ENCODE data around the gene FSIP1. TPM values are rescaled to one million over a fixed set of nuclear protein-coding genes. Genes with fewer than 3 reads are reported as not detected.

FSIP1 gene
- total RNA-seq, 1 donor from 2014 or later, result 2.5 TPM

GRCh38 chr15:39582977-39583595, 199.6 kb downstream of the FSIP1 start:
- H3K79me2 ChIP-seq (ENCODE audit: low read depth), result peaks cover 8% of the 10 kb centered on the region
- no peaks in the 10 kb centered on the region for H3F3A ChIP-seq (ENCODE audit: low read depth)
- H3K9me3 ChIP-seq (ENCODE audit: low read depth), result no peaks in the 10 kb centered on the region
- no peak overlapping the region for H3K9ac ChIP-seq
- Mint-ChIP-seq H3K4me3 (peak overlapping the region; percentile 76), H3K4me1 (peaks cover 39% of the 10 kb centered on the region), H3K36me3 (peaks cover 22% of the 10 kb centered on the region), H3K27ac (no peak overlapping the region), H3K27me3 (ENCODE audit: insufficient read depth, low read depth) (peaks cover 7% of the 10 kb centered on the region), H3K9me3 (no peaks in the 10 kb centered on the region)
- H3K4me1 ChIP-seq, result peaks cover 19% of the 10 kb centered on the region
- H2AFZ ChIP-seq (replicated peaks), result no peak overlapping the region
- H3K27ac ChIP-seq, result no peak overlapping the region
- no peak overlapping the region for H3K4me3 ChIP-seq
- no peak overlapping the region for H3K4me2 ChIP-seq
- H4K20me1 ChIP-seq (ENCODE audit: low read depth), result no peaks in the 10 kb centered on the region
- H3K27me3 ChIP-seq, result peaks cover 12% of the 10 kb centered on the region
- TF ChIP-seq, protein P1, sequence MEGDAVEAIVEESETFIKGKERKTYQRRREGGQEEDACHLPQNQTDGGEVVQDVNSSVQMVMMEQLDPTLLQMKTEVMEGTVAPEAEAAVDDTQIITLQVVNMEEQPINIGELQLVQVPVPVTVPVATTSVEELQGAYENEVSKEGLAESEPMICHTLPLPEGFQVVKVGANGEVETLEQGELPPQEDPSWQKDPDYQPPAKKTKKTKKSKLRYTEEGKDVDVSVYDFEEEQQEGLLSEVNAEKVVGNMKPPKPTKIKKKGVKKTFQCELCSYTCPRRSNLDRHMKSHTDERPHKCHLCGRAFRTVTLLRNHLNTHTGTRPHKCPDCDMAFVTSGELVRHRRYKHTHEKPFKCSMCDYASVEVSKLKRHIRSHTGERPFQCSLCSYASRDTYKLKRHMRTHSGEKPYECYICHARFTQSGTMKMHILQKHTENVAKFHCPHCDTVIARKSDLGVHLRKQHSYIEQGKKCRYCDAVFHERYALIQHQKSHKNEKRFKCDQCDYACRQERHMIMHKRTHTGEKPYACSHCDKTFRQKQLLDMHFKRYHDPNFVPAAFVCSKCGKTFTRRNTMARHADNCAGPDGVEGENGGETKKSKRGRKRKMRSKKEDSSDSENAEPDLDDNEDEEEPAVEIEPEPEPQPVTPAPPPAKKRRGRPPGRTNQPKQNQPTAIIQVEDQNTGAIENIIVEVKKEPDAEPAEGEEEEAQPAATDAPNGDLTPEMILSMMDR (IDR thresholded peaks at IDR 0.05), result no peak
- TF ChIP-seq EZH2 (IDR thresholded peaks at IDR 0.05) (no peak), EZH2phosphoT487 (IDR thresholded peaks at IDR 0.05) (no peak)
- DNase-seq (ENCODE audit: low spot score), result no peak
- H3K36me3 ChIP-seq, result no peaks in the 10 kb centered on the region

- H3K27ac Mint-ChIP-seq, result no peak overlapping the region
- no peak for TF ChIP-seq EZH2 (IDR thresholded peaks at IDR 0.05)
- TF ChIP-seq, protein P1 (IDR thresholded peaks at IDR 0.05), result no peak
- no peak for TF ChIP-seq EZH2phosphoT487 (IDR thresholded peaks at IDR 0.05)
- Histone ChIP-seq H3K4me1 (peaks cover 19% of the 10 kb centered on the region), H2AFZ (replicated peaks) (no peak overlapping the region), H3K27ac (no peak overlapping the region), H3K4me2 (peak overlapping the region; percentile 84), H3F3A (ENCODE audit: low read depth) (no peaks in the 10 kb centered on the region), H3K9me3 (ENCODE audit: low read depth) (no peaks in the 10 kb centered on the region), H3K9ac (no peak overlapping the region), H3K4me3 (no peak overlapping the region), H3K36me3 (no peaks in the 10 kb centered on the region), H3K79me2 (ENCODE audit: low read depth) (peaks cover 8% of the 10 kb centered on the region), H3K27me3 (peaks cover 12% of the 10 kb centered on the region), H4K20me1 (ENCODE audit: low read depth) (no peaks in the 10 kb centered on the region)
- peaks cover 20% of the 10 kb centered on the region for H3K36me3 Mint-ChIP-seq
- H3K4me1 Mint-ChIP-seq, result peaks cover 39% of the 10 kb centered on the region
- H3K4me3 Mint-ChIP-seq, result peak overlapping the region; percentile 88
- peaks cover 6% of the 10 kb centered on the region for H3K27me3 Mint-ChIP-seq (ENCODE audit: insufficient read depth, low read depth)
- no peaks in the 10 kb centered on the region for H3K9me3 Mint-ChIP-seq
- no peak for DNase-seq (ENCODE audit: low spot score)
These were observed 200.2 kb downstream of the FSIP1 start for GRCh38 chr15:39582286-39582976.

DNA sequence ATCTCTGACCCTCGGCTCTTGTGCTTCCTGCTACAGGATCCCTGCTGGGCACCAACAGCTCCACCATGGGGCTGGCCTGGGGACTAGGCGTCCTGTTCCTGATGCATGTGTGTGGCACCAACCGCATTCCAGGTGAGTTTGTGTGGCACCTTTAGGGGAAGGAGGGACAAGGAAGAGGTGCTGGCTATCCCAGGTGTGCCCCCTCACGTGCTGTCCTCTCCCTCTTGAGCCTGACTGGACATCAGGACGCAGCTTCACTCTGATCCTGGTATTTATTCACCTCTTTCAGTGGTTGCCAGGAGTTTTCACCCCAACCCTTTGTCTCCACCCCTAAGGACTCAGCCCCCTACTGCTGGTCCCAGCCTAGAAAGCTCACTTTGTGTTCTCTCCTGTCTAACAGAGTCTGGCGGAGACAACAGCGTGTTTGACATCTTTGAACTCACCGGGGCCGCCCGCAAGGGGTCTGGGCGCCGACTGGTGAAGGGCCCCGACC, 200.8 kb downstream of the FSIP1 start:
- H3K4me1 Mint-ChIP-seq, result peaks cover 39% of the 10 kb centered on the region
- peak; percentile 66 for DNase-seq (ENCODE audit: low spot score)
- H3K27ac ChIP-seq, result no peak overlapping the region
- peak overlapping the region; percentile 84 for H3K4me2 ChIP-seq
- H3K36me3 ChIP-seq, result no peaks in the 10 kb centered on the region
- TF ChIP-seq, protein P1 (IDR thresholded peaks at IDR 0.05), result peak; percentile 29
- TF ChIP-seq EZH2 (IDR thresholded peaks at IDR 0.05), result no peak
- H3K36me3 Mint-ChIP-seq, result peaks cover 18% of the 10 kb centered on the region
- H3K27me3 ChIP-seq, result peaks cover 12% of the 10 kb centered on the region
- peaks cover 8% of the 10 kb centered on the region for H3K79me2 ChIP-seq (ENCODE audit: low read depth)
- no peaks in the 10 kb centered on the region for H3K9me3 ChIP-seq (ENCODE audit: low read depth)
- H3K27me3 Mint-ChIP-seq (ENCODE audit: insufficient read depth, low read depth), result peaks cover 6% of the 10 kb centered on the region
- H4K20me1 ChIP-seq (ENCODE audit: low read depth), result no peaks in the 10 kb centered on the region
- H3F3A ChIP-seq (ENCODE audit: low read depth), result no peaks in the 10 kb centered on the region
- H3K27ac Mint-ChIP-seq, result peak overlapping the region; percentile 39
- no peak overlapping the region for H3K9ac ChIP-seq
- peak overlapping the region; percentile 91 for H2AFZ ChIP-seq (replicated peaks)
- peak overlapping the region; percentile 88 for H3K4me3 Mint-ChIP-seq
- peaks cover 19% of the 10 kb centered on the region for H3K4me1 ChIP-seq
- H3K9me3 Mint-ChIP-seq, result no peaks in the 10 kb centered on the region
- H3K4me3 ChIP-seq, result peak overlapping the region; percentile 76

Data from neural progenitor cell (in vitro differentiated cells).